ENCODE results near the gene TOP2A. TPM values are rescaled to one million over a fixed set of nuclear protein-coding genes. Genes with fewer than 3 reads are reported as not detected.
"Not testable (repeated sequence)": the region's sequence is repeated elsewhere in the genome, so short reads cannot be mapped to it uniquely, and the experiment has no call there.

TOP2A gene
- total RNA-seq, 1 donor from 2014 or later, result 1.1 TPM

- ATAC-seq (peak; percentile 41), DNase-seq (peak; percentile 28)
- intact Hi-C loops (cut with micrococcal nuclease), result no loop called here
Observed at GRCh38 chr17:40433551-40434415, 16.1 kb upstream of the TOP2A start.

- ATAC-seq (peak; percentile 42), DNase-seq (peak; percentile 52)
Observed at GRCh38 chr17:40432864-40433528, 15.3 kb upstream of the TOP2A start.

GRCh38 chr17:40431231-40431602 lies 13.5 kb upstream of the TOP2A start:
- intact Hi-C loops (cut with micrococcal nuclease), result no loop called here
- peak; percentile 13 for DNase-seq
- ATAC-seq, result no peak

More at GRCh38 chr17:40432864-40433528, 15.3 kb upstream of the TOP2A start:
- intact Hi-C loops (cut with micrococcal nuclease), result no loop called here

DNA sequence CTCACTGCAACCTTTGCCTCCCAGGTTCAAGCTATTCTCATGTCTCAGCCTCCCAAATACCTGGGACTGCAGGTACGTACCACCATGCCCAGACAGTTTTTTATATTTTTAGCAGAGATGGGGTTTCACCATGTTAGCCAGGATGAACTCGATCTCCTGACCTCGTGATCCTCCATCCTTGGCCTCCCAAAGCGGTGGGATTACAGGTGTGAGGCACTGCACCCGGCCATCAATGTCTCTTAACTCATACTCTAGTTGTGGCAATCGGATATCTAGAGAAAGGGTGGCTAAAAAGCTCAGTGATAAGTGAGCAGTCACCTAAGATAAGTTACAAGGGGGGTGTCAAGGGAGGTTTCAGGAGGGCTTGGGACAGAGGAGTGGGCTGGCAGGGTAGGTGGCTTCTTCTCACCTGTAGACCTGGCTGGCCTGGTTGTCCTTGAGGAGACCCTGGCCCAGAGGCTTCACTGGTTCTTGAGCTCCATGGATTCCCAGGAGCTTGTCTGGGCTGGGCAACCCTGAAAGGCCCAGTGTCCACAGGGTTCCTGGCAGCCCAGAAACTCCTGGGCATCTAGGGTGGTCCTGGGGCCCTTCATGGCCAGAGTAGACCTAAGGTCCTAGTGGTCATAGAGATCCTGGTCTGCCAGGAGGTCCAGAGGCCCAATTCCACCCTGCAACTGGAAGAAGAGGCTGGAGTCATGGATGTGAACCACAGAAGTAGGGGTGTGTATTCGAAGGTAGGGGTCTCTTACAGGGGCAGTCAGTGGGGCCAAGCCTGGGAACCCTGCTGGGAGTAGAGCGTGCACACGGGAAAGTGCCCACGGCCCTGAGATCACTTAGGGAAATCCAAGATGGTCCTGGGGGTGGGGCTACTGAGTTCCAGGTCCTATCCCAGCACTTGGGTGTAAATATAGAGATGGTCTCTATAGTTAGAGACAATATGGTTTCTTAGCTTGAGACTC lies 12.9 kb upstream of the TOP2A start:
- intact Hi-C loops (cut with micrococcal nuclease), result no loop called here
- DNase-seq (peak; percentile 3), ATAC-seq (no peak)

DNA sequence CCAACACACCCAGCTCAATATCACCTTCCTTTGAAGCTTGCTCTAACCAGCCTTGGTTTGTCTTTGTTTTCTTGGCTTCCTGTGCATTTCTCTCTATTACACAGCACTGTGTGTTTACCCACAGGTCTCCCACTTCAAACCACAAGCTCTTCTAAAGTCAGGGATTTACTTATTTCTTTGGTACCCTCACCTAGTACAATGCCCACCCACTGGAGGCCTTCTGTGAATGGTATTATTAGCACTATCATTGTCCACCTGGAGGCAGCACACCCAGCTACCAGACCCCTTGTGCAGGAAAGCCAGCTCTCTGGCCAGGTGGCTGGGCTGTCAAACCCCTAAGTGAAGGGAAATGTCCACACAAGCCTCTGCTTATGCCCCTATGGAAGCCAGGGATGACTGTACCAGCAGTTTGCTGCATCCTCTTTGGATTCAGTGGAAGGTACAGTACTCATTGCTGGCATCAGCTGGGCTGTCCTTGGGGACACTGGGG lies 9.4 kb upstream of the TOP2A start:
- no peak for DNase-seq
- no peak for ATAC-seq
- intact Hi-C loops (cut with micrococcal nuclease), result no loop called here

DNA sequence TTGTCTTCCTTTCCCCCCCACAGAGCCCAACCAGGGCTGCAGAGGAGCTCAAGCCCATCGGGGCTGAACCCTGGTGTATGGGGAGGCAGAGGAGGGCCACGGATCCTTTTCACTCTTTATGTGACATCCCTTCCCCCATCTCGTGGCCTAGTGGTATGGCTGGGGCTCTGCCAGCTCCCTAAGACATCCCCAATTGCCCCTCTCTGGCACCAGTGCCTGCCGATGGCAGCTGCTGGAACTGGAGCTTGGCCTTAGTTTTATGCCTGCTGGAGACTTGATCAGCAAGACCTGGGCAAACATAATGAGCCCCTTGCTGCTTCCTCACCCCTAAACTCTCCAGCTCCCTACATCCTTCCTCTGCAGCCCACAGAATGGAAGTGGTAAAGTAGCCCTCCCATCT lies 8.0 kb upstream of the TOP2A start:
- no peak for DNase-seq
- ATAC-seq, result no peak
- intact Hi-C loops (cut with micrococcal nuclease), result no loop called here

DNA sequence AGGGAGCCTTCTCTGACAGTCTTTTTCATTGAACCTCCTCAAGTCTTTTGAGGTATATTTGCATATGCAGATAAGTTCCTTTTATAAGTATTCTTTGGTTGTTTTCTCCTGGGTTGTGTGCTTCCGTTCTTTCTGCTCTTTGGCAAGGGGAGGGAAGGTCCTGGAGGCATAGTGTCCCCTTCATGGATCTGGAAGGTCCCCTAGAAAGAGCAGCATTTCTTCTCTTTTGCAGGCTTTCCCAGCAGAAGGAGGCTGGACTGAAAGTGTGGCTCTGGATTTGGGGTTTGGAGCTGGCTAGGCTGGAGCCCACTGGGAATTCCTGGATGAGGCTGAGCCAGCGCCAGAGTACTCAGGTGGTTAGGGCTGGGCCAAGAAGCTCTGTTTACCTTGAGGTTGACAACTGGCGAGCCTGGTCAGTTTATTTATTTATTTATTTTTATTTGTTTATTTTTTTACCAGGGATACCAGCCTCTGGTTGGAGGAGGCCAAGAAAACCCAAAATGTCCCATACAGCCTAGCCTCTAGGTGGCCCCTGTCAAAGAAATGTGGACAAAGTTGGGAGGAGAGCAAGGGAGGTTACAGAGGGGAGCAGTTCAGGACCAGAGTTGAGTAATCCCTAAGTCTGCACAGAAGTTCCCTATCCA lies 5.4 kb upstream of the TOP2A start:
- no peak for DNase-seq
- intact Hi-C loops (cut with micrococcal nuclease), result no loop called here
- ATAC-seq, result no peak

- intact Hi-C loops (cut with micrococcal nuclease), result loop anchor here (5.0 kb wide), 1 partner anchor 117 kb away; no protein-coding TSS in a partner anchor
- ATAC-seq (no peak), DNase-seq (no peak)
Observed at GRCh38 chr17:40419559-40420331, 2.0 kb upstream of the TOP2A start.

DNA sequence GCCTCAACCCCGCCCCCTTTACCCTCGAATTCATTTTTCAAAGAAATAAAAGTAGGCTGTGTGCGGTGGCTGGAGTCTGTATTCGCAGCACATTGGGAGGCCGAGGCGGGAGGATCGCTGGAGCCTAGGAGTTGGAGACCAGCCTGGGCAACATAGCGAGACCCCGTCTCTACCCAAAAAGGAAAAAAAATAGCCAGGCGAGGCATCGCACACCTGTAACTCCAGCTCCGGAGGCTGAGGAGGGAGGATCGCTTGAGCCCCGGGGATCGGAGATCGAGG lies 671 bp upstream of the TOP2A start:
- intact Hi-C loops (cut with micrococcal nuclease), result loop anchor here (5.0 kb wide), 1 partner anchor 116 kb away; no protein-coding TSS in a partner anchor
- DNase-seq (peak; percentile 42), ATAC-seq (no peak)

DNA sequence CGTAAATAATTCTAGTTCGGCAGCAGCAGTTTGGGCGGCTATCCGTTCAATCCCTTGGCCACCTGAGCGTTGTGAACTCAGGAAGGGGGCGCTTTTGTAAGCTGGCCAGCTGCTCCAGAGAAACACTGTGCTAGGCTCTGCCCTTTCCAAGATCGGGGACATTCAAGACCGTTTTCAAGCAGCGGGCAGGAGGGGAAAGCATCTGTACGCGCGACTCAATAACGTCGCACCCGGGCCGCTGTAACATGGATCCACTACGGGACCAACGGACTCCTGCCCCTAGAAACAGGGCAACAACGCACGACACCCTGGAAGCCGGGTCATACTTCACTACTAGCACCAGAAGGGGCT lies 463 bp downstream of the TOP2A start:
- DNase-seq (no peak), ATAC-seq (no peak)
- intact Hi-C loops (cut with micrococcal nuclease), result loop anchor here (5.0 kb wide), 1 partner anchor 115 kb away; no protein-coding TSS in a partner anchor

GRCh38 chr17:40416671-40417070 lies 1.0 kb downstream of the TOP2A start:
- intact Hi-C loops (cut with micrococcal nuclease), result loop anchor here (5.0 kb wide), 1 partner anchor 114 kb away; no protein-coding TSS in a partner anchor
- ATAC-seq (no peak), DNase-seq (no peak)

- DNase-seq (no peak), ATAC-seq (no peak)
- intact Hi-C loops (cut with micrococcal nuclease), result loop anchor here (5.0 kb wide), 1 partner anchor 113 kb away; no protein-coding TSS in a partner anchor
Observed at GRCh38 chr17:40415390-40415789, 2.3 kb downstream of the TOP2A start.

DNA sequence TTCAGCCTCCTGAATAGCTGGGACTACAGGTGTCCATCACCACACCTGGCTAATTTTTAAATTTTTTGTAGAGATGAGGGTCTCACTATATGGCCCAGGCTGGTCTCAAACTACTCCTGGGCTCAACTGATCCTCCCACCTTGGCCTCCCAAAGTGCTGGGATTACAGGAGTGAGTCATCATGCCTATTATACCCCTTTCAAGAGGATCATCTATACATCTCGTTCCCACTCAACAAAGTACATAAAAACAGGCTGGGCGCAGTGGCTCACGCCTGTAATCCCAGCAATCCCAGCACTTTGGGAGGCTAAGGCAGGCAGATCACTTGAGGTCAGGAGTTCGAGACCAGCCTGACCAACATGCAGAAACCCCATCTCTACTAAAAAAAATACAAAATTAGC lies 3.4 kb downstream of the TOP2A start:
- ATAC-seq; intact Hi-C loops (cut with micrococcal nuclease); DNase-seq: not testable (repeated sequence)

GRCh38 chr17:40412880-40413279 lies 4.8 kb downstream of the TOP2A start:
- no peak for ATAC-seq
- intact Hi-C loops (cut with micrococcal nuclease), result no loop called here
- DNase-seq, result no peak

GRCh38 chr17:40411821-40412220 lies 5.9 kb downstream of the TOP2A start:
- ATAC-seq (no peak), DNase-seq (no peak)
- intact Hi-C loops (cut with micrococcal nuclease), result no loop called here

GRCh38 chr17:40410082-40410481 lies 7.6 kb downstream of the TOP2A start:
- DNase-seq (no peak), ATAC-seq (no peak)
- intact Hi-C loops (cut with micrococcal nuclease), result no loop called here

DNA sequence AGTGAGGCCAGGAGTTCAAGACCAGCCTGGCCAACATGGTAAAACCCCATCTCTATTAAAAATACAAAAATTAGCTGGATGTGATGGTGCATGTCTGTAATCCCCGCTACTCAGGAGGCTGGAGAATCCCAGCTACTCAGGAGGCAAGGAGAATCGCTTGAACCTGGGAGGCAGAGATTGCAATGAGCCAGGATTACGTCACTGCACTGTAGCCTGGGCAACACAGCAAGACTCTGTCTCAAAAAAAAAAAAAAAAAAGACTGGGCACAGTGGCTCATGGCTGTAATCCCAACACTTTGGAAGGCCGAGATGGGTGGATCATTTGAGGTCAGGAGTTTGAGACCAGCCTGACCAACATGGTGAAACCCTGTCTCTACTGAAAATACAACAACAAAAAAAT lies 8.2 kb downstream of the TOP2A start:
- DNase-seq; ATAC-seq; intact Hi-C loops (cut with micrococcal nuclease): not testable (repeated sequence)

GRCh38 chr17:40407460-40407859 lies 10.2 kb downstream of the TOP2A start:
- DNase-seq (no peak), ATAC-seq (no peak)
- intact Hi-C loops (cut with micrococcal nuclease), result no loop called here
